NCI-H1930 (cell line): Measurements from ENCODE around the gene CHMP5.

Source experiments
- DNase-seq, 2 experiments: peaks; one replicate each; lab custom pipeline; 2025; lab: John Stamatoyannopoulos, UW

CHMP5 gene

DNA sequence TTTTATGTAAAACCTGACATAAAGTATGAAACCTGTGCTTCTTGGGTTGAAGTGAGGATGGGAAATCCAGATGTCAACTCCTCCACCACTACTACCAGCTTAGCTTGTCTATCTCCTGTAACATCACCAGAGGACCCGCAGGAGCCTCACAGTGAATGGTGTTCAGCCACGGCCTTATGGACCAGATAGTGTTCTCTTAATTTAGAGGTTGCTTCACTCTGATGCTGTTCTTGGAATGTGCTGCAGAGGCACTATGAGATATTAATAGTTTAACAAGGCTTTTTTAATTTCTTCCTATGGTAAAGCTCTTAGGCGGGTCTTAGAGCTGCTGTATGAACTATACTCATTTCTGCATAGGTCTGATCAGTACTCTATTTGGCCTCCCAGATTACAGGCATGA is 53.4 kb downstream of the CHMP5 start:
- no peak for DNase-seq

DNA sequence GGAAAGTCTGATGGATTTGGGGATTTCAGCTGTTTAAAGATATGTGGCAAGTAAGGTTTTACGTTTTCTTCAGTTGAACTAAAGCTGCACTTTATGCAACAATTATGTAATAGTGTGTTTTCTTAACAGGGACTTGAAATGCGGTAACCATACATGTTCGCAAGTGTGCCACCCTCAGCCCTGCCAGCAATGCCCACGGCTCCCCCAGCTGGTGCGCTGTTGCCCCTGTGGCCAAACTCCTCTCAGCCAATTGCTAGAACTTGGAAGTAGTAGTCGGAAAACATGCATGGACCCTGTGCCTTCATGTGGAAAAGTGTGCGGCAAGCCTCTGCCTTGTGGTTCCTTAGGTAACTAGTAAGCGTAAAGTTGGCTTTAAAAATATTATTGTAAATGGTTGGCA is 53.9 kb downstream of the CHMP5 start:
- DNase-seq = no peak

DNA sequence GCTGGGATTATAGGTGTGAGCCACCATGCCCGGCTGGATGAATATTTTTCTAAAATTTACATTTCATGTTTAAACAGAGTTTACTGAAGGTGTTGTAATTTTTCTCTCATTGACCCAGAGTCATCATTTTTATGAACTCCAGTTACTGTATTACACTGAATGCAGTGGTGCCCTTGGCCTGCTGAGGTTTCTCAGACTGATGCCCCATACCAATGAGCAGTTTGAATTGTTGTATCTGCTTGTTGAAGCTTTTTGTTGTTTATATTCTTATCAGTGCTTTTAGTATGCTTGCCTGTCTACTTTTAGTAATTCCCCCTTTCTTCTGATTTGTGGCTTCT is 55.4 kb downstream of the CHMP5 start:
- no peak for DNase-seq

DNA sequence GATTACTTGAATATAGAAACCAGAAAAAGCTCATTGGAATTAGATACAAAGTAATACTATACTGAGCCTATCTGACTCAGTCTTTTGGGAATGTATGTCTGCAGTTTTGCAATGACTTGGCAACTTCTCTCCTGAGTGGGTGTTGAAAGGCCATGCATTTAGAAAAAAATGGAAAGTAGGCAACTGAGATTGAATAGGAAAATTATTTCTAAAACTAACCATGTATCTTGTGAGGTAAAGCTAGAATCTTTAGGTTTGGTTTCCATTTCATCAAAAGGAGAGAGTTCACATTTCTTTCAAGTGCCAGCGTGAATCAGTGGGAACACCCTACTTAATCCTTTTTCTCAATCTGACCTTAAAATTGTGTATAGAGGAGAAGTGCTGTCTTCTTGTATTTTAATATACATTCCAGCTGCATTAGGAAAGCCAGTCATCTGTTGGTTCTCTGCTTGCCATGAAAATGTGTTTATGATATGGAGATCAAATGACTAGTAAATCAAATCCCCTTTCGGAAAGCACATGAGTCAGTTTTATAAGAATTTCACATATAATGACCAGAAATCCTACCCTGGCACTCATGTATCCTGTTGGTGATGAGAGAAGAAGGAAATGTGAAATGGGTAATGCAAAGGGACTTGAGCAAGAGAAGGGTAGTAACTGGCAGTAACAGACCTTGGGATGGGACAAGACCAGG is 55.9 kb downstream of the CHMP5 start:
- no peak for DNase-seq

DNA sequence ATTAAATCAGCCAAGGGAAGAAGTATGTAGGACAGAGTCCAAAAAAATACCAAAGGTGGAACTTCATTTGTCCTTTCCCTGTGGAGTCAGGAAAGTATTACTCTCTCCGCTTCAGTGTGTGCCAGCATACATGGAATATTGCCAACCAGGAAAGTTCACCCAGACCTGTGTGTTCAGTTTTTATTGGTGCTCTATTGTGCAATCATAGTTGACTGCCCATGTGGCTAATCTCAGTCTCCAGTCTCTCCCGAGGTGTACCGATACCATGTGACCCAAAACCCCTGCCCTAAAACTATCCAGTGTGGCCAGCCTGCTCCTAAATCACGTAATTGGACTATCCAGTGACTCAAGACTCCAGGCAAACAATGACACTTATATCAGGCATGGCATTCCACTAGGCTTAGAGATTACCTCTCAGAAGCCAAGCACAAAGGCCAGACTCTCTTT is 64.3 kb downstream of the CHMP5 start:
- DNase-seq = no peak

DNA sequence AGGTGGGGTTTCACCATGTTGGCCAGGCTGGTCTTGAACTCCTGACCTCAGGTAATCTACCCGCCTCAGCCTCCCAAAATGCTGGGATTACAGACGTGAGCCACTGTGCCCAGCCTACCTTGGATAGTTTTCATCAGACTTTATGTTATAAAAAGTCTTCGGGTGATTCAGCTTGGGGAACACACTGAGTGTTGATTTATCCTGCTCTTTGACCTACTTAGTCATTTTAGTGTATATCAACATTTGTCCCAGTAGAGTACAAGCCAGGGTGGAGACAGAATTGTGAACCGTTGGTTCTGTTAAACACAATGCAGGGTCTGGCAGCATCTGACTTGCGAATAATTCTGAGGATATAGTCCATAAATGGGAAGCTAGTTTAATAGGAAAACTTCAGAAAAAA is 65.1 kb downstream of the CHMP5 start:
- DNase-seq = no peak

DNA sequence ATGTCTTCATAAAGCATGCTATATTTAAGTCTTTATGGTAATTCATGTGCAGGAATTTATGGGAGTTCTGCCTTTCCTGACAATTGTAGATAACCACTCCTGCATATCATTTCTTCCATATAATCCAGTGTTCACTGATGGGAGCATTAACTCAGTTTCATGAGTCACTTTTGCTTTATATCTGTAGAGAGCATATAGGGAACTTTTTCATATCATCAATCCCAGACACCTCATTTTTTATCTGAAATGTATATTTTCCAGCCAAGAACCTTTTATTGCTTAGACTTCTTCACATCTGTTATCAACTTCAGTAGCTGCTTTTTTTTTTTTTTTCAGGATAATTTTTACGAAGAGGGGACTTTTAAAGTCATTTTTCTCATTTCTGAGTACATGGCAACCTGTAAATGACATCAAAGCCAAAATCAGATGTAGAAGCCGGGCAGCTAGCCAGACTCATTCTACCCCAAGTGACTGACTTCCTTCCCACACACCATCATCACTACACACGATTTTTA is 66.6 kb downstream of the CHMP5 start:
- DNase-seq = no peak
